Peyer's patch (tissue), 4 donors: ENCODE measurements around the gene OR8G1.

Experiments used
- CTCF ChIP-seq, 6 experiments: fragments of 450-650 bp in 4 of 6; fragments of 200-600 bp in 2 of 6; sonication (generic) in 1 of 6; IDR thresholded peaks; one replicate each; pipeline ENCODE4 v1.5.1; 2017 to 2019; ENCODE audit warnings: antibody characterized with exemption in 6 of 6, mild to moderate bottlenecking in 3 of 6, moderate library complexity in 1 of 6
- POLR2A ChIP-seq, 2 donors: fragments of 450-650 bp; IDR thresholded peaks; one replicate each; pipeline ENCODE4 v1.5.1; 2017; ENCODE audit warnings: antibody characterized with exemption in 2 of 2, mild to moderate bottlenecking in 2 of 2, moderate library complexity in 2 of 2

DNA sequence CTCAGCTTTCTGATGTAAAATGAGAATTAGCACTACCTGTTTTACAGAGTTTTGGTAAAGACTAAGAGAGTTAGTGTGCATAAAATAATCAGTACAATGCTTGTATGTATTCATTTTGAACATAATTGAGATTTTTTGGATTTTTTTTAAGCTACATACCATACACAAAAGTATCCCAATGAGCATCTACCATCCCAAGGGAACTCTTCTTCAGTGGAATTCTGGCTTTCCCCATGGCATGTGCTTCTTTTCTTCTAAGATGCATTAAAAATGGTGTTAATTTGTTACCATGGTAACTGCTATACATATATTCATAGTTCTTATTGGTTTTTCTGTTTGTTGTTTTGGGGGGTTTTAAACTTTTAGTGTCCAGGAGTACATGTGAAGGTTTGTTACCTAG, 55.1 kb downstream of the OR8G1 start:
- no peak for TF ChIP-seq CTCF (IDR thresholded peaks at IDR 0.05)
- no peak for TF ChIP-seq POLR2A (IDR thresholded peaks at IDR 0.05)
